Measurements from ENCODE around the gene GPR18. TPM values are rescaled to one million over a fixed set of nuclear protein-coding genes. Genes with fewer than 3 reads are reported as not detected.

Gene GPR18
- total and polyA plus RNA-seq, 2 of the 4 experiments (the other 2 are of a cell fraction), result not detected

- Histone ChIP-seq H2BK15ac (ENCODE audit: low read depth, low read length) (no peak overlapping the region), H3K9me3 (ENCODE audit: control insufficient read depth, insufficient read depth, low read length) (no peaks in the 10 kb centered on the region), H4K20me1 (ENCODE audit: insufficient read depth, low read length) (peaks cover 18% of the 10 kb centered on the region), H3K4me2 (ENCODE audit: low read depth, low read length) (no peak overlapping the region), H3K14ac (replicated peaks; ENCODE audit: low read depth, low read length) (0 out of 2 replicates have a peak overlapping the region, but pooled peaks have one; percentile 45), H2AK9ac (replicated peaks; ENCODE audit: low read depth, low read length, poor library complexity) (no peak overlapping the region), H4K5ac (ENCODE audit: low read depth, low read length) (no peak overlapping the region), H3K23ac (ENCODE audit: low read depth, low read length) (no peak overlapping the region), H3K79me1 (ENCODE audit: low read depth in 1 of 2, low read length in 2 of 2) (peaks cover 45 to 48% of the 10 kb centered on the region in 2 experiments), H3K9me1 (ENCODE audit: insufficient read depth, low read length) (peaks cover 22% of the 10 kb centered on the region), H2AK5ac (ENCODE audit: low read depth, low read length) (no peak overlapping the region), H4K91ac (ENCODE audit: insufficient read depth, low read depth, low read length) (no peak overlapping the region), H4K8ac (ENCODE audit: low read depth in 2 of 2, low read length in 2 of 2) (no peak overlapping the region), H2BK5ac (ENCODE audit: low read depth, low read length, poor library complexity, severe bottlenecking) (no peak overlapping the region), H2AFZ (replicated peaks; ENCODE audit: low read length, poor library complexity) (no peak overlapping the region), H3K27me3 (ENCODE audit: control insufficient read depth, insufficient read depth, low read length) (no peaks in the 10 kb centered on the region), H3K18ac (ENCODE audit: low read depth, low read length) (no peak overlapping the region), H3K56ac (ENCODE audit: extremely low read depth, insufficient read depth, low read length) (no peak overlapping the region), H3K9ac (ENCODE audit: low read depth, low read length) (no peak overlapping the region), H3K4ac (ENCODE audit: low read depth, low read length) (no peak overlapping the region), H3K27ac (ENCODE audit: insufficient read depth, low read length) (no peak overlapping the region), H2BK120ac (ENCODE audit: low read depth, low read length) (no peak overlapping the region), H3K36me3 (ENCODE audit: control insufficient read depth, insufficient read depth, low read length) (no peaks in the 10 kb centered on the region), H3K4me3 (ENCODE audit: insufficient read depth, low read depth, low read length) (no peak overlapping the region), H3K4me1 (ENCODE audit: control insufficient read depth, insufficient read depth, low read length) (peaks cover 16% of the 10 kb centered on the region), H2BK20ac (ENCODE audit: low read depth, low read length) (no peak overlapping the region; the same call in 1 of the 2 replicates)
- TF ChIP-seq RAD21 (IDR thresholded peaks at IDR 0.05; ENCODE audit: low read length) (no peak), MAZ (IDR thresholded peaks at IDR 0.05; ENCODE audit: borderline replicate concordance, low read depth, low read length) (no peak)
- intact Hi-C loops (cut with micrococcal nuclease) (no loop called here), in situ Hi-C loops (cut with MboI; ENCODE audit: low sequenced_read_pairs) (no loop called here), dilution Hi-C loops (cut with HindIII; ENCODE audit: low sequenced_read_pairs, unreplicated experiment) (no loop called here)
- ChIA-PET POLR2A (ENCODE audit: unreplicated experiment) (no interaction called here), CTCF (no interaction called here)
- BruUV-seq (replicated peaks), result no TSS peak
- ATAC-seq (ENCODE audit: low read depth), result no peak
- WGBS, 2 experiments (ENCODE audit: extremely low coverage in 2 of 2, insufficient read length in 1 of 2), result 57% methylated on average over 1 of the region's 1 CpG; no CpG with 5 or more reads in 1 of the 2 experiments
- no peak for DNase-seq
These were observed 26.5 kb downstream of the GPR18 start for GRCh38 chr13:99231721-99232120.

Data from IMR-90 (cell line).